A673 (cell line): ENCODE data around the gene TMBIM1.

Experiments
- CTCF ChIP-seq: fragments of 300-800, 200-600 bp; sonication (generic); conservative IDR thresholded peaks from 2 replicates; pipeline ENCODE4 v1.5.1; 2017; ENCODE audit warnings: low read depth, mild to moderate bottlenecking, antibody characterized with exemption, low read length, moderate library complexity, mixed read lengths
- EZH2 ChIP-seq: fragments of 200-600 bp; sonication (generic); IDR thresholded peaks from 2 replicates; pipeline ENCODE4 v1.6.1; 2017; ENCODE audit warnings: borderline replicate concordance, low read depth, mild to moderate bottlenecking, mixed read lengths, antibody characterized with exemption, low read length; ENCODE audit not compliant: poor library complexity, severe bottlenecking

- TF ChIP-seq CTCF (no peak), EZH2 (no peak)
Measured at GRCh38 chr2:218228366-218229090, 63.8 kb downstream of the TMBIM1 start.
